Measurements from ENCODE around the gene PCBP2. TPM values are rescaled to one million over a fixed set of nuclear protein-coding genes. Genes with fewer than 3 reads are reported as not detected.

PCBP2 gene
- total and polyA plus RNA-seq, 4 donors = 363 to 697 (median 557) TPM

DNA sequence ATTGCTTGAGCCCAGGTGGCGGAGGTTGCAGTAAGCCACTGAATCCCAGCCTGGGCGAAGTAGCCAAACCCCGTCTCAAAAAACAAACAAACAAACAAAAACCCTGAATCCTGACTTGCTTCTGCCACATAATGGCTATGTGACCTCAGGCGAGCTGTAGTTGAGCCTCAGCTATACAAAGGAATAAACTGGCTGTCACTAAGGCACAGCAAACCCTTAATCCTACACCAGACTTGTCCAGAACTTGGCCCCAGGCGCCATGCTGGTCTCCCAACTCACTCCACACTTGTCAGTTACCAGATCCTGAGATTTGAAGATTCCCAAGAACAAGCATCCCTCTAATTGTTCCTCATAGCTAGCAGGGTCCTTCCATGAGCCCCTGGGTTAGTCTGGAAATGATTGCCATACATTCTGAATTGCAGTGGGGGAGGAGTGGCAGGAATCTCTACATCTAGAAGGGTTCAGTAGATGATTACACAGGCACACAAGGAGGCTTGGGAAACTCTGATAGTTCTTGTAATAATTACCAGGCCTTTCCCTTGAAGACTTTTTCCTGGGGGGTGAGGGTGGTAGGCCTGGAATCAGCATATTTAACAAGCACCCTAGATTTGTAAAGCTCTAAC is 37.5 kb downstream of the PCBP2 start:
- Histone ChIP-seq H3K36me3 (ENCODE audit: control insufficient read depth in 4 of 4, insufficient read depth in 4 of 4, low read length in 4 of 4) (peaks cover 0 to 30% (median 18%) of the 10 kb centered on the region in 4 donors), H3K4me3 (no peak overlapping the region), H3K27me3 (ENCODE audit: control insufficient read depth in 3 of 3, insufficient read depth in 3 of 3, low read length in 2 of 3) (no peaks in the 10 kb centered on the region), H3K4me1 (ENCODE audit: control insufficient read depth in 5 of 5, insufficient read depth in 5 of 5, low read length in 5 of 5) (peaks cover 0 to 26% (median 14%) of the 10 kb centered on the region in 5 donors), H3K27ac (ENCODE audit: low read depth in 1 of 2, low read length in 1 of 2) (no peak overlapping the region), H3K9me3 (ENCODE audit: control insufficient read depth in 4 of 4, insufficient read depth in 3 of 4, low read length in 3 of 4) (no peaks in the 10 kb centered on the region), H3K9ac (ENCODE audit: insufficient read depth in 1 of 2, low read length in 2 of 2) (no peak overlapping the region)
- peak in 1 of 3 donors; percentile 69 for DNase-seq
- no peak for TF ChIP-seq CTCF (IDR thresholded peaks at IDR 0.05; ENCODE audit: control extremely low read depth, extremely low read depth)
- 95 to 96% methylated on average over 5 of the region's 5 CpGs for WGBS, 2 donors
- ATAC-seq (ENCODE audit: insufficient read depth, low FRiP score) = no peak

- ATAC-seq (ENCODE audit: insufficient read depth, low FRiP score) (no peak), DNase-seq (no peak)
- peaks cover 0 to 37% (median 23%) of the 10 kb centered on the region in 5 donors for H3K4me1 ChIP-seq (ENCODE audit: control insufficient read depth in 5 of 5, insufficient read depth in 5 of 5, low read length in 5 of 5)
- H3K4me3 ChIP-seq = no peak overlapping the region
- no peak for TF ChIP-seq CTCF (IDR thresholded peaks at IDR 0.05; ENCODE audit: control extremely low read depth, extremely low read depth)
- peak overlapping the region; percentile 46 to 84 for H3K9ac ChIP-seq (ENCODE audit: insufficient read depth in 1 of 2, low read length in 2 of 2)
- no peaks in the 10 kb centered on the region for H3K27me3 ChIP-seq (ENCODE audit: control insufficient read depth in 3 of 3, insufficient read depth in 3 of 3, low read length in 2 of 3)
- H3K27ac ChIP-seq (ENCODE audit: low read depth in 1 of 2, low read length in 1 of 2) = peak overlapping the region in 1 of 2 donors; percentile 61
- peaks cover 0 to 8% (median 3%) of the 10 kb centered on the region in 4 donors for H3K36me3 ChIP-seq (ENCODE audit: control insufficient read depth in 4 of 4, insufficient read depth in 4 of 4, low read length in 4 of 4)
- WGBS, 2 donors = 69 to 77% methylated on average over 20 of the region's 20 CpGs
- no peaks in the 10 kb centered on the region for H3K9me3 ChIP-seq (ENCODE audit: control insufficient read depth in 4 of 4, insufficient read depth in 3 of 4, low read length in 3 of 4)
Observed at GRCh38 chr12:53492188-53492587, 40.3 kb downstream of the PCBP2 start.

DNA sequence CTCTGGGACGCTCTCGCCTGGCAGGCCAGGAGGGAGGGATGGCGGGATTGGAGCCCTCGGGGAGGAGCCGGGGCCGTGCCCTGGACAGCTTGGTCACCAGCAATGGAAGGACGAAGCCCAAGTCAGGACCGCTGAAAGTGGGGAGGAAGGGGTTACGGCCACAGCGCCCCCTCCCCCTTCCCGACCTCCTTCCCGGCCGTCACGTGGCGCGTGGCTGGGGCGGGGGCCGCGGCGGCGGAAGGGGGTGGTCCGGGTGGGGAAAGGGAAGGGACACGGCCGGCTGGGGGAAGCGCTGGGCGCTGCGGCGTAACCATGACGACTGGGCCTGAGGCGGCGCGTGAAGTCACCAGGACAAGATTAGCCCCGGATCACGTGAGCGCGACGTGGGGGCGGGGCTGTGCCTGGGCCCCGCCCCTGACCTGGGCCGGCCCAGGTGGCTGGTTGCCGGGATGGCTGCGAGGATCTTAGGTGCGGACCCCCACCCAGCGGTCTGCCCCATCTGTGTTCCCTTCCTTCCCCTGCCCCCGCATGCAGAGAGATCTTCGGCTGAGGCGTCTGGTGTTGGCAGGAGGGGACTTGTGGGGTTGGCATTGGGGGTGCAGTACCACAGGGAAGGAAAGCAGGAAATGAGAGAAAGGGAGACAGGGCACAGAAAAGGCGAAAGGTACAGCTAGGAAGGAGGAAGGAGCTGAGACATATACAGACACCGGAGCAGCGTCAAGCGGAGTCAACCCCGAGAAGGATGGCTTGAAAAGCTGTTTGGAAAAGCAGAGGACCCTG is 41.1 kb downstream of the PCBP2 start:
- H3K27me3 ChIP-seq (ENCODE audit: control insufficient read depth in 3 of 3, insufficient read depth in 3 of 3, low read length in 2 of 3) = no peaks in the 10 kb centered on the region
- peak; percentile 97 to 98 (median 98) for DNase-seq
- WGBS, 2 donors = 1% methylated on average over 38 to 52 of the region's 52 CpGs
- no peaks in the 10 kb centered on the region for H3K9me3 ChIP-seq (ENCODE audit: control insufficient read depth in 4 of 4, insufficient read depth in 3 of 4, low read length in 3 of 4)
- peak overlapping the region; percentile 71 to 86 for H3K27ac ChIP-seq (ENCODE audit: low read depth in 1 of 2, low read length in 1 of 2)
- H3K4me1 ChIP-seq (ENCODE audit: control insufficient read depth in 5 of 5, insufficient read depth in 5 of 5, low read length in 5 of 5) = peaks cover 0 to 35% (median 23%) of the 10 kb centered on the region in 5 donors
- ATAC-seq (ENCODE audit: insufficient read depth, low FRiP score) = peak; percentile 83
- H3K9ac ChIP-seq (ENCODE audit: insufficient read depth in 1 of 2, low read length in 2 of 2) = peak overlapping the region; percentile 56 to 98
- peaks cover 0 to 3% (median under 1%) of the 10 kb centered on the region in 4 donors for H3K36me3 ChIP-seq (ENCODE audit: control insufficient read depth in 4 of 4, insufficient read depth in 4 of 4, low read length in 4 of 4)
- peak overlapping the region; percentile 47 for H3K4me3 ChIP-seq
- no peak for TF ChIP-seq CTCF (IDR thresholded peaks at IDR 0.05; ENCODE audit: control extremely low read depth, extremely low read depth)

All from lung (tissue), 12 donors.